Stromal cell of bone marrow (primary cell): ENCODE data around the gene SETD5.
A peak's percentile ranks its signal among the peaks of the same experiment; 100 is the strongest.

ENCODE experiments used
- DNase-seq: peaks from one replicate; pipeline ENCODE4 v3.0.0-alpha.2; 2012; ENCODE audit warnings: low read depth

SETD5 gene

DNA sequence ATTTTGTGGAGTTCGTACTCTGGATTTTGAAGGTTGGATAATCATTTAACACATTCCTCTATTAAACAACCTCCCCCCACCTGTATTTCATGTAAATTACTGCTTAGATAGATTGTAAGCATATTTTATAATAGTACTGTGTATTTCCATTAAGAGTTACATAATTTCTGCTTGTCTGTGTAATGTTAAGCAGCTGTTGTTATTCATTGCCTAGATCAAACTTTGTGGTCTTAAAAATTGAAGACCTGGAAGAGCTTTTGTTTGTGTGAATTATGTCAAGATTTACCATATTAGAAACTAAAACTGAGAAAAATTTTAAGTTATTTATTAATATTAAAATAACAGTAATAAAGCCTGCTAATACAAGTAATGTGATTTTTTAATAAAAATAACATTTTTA lies 11.1 kb downstream of the SETD5 start:
- no peak for DNase-seq

DNA sequence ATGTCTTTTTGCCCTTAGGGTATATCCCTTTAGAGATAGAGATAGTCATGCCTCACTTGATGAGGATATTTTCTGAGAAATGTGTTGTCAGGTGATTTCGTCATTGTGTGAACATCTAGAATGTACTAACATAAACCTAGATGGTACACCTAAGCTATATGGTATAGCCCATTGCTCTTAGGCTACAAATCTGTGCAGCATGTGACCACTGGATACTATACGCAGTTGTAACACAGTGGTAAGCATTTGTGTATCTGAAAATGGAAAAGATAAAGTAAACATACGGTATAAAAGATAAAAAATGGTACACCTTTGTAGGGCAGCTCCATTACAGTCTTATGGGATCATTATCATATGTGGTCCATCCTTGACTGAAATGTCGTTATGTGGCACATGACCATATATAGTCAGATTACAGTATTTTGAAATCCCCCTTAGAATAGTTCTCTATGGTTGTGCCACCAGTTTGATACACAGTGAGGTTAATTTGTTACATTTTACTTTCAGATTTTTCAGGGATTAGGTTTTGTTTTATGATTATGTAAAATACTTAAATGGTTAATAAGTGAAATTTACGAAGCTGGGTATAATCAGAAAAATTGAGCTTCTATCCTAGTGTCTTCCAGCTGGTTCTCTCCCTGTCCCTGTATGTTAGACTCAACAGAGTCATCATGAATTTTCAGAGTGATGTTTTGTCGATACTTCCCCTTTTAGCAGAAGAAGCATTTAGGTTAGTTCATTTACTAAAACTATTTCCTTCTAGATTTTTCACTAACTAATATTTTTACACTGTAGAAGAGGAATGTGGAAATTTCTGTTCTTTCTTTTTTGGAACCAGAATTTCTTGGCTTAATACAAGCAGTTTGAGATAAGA lies 12.8 kb downstream of the SETD5 start:
- no peak for DNase-seq

DNA sequence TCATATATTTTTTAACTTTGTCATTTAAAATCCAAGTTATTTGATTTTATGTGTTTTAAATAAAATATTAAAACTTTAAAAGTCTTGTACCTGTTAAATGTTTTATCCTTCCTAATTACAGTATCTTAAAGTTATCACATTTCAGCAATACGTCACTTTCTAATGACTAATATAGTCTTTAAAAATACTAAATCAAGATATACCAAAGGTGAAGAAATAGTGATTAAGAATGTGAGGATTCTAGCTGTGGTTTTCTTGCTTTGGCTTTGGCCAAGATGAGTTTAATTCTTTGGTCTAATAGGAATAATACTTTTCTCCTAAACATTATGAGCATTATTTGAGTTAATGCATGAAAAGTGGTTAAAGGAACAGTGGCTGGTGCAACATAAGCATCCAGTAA lies 13.9 kb downstream of the SETD5 start:
- no peak for DNase-seq

DNA sequence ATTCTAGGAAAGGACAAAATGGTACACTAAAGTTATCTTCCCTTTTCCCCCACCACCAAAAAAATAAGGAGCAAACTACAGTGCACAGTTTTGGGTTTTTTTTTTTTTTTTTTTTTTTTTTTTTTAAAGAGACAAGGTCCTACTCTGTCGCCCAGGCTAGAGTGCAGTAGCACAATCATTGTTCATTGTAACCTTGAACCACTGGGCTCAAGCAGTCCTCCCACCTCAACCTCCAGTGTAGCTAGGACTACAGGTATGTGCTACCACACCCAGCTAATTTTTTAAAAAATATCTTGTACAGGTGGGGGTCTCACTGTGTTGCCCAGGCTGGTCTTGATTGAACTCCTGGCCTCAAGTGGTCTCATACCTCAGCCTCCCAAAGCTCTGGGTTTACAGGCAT lies 14.9 kb downstream of the SETD5 start:
- DNase-seq, result no peak

DNA sequence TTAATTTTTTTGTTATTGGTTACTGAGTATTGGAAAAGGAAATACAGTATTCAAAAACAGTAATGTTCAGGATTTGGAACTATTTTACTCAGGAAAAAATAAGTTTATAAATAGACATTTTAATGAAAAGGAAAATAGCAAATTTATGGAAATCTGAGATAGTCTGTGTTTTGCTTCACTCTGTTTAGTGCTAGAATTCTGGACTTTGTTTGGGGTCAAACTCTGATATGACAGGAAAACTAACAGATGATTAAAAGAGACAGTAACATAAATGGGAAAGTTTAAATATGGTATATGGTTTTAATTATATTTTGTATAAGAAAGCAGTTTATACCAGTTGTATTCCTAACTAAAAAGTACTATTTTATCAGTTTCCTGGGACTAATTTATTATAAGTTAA lies 17.4 kb downstream of the SETD5 start:
- no peak for DNase-seq

DNA sequence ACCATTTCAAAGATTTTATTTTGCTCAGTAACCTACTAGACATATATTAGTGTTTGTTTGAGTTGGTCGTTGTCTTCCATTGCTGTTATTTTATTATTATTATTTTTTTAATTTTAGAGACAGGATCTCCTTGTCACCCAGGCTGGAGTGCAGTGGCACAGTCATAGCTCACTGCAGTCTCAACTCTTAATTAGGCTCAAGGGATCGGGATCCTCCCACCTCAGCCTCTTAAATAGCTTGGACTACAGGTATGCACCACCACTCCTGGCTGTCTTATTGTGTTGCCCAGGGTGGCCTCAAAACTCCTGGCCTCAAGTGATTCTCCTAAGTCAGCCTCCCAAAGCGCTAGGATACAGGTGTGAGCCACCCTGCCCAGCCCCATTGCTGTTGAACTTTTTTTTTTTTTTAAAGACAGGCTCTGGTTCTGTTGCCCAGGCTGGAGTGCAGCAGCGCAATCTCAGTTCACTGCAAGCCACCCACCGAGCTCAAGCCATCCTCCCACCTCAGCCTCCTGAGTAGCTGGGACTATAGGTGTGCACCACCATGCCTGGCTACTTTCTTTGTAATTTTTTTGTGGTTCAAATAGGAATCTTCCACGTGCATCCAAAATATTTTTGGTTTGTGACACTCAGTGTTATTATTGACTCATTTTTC lies 18.2 kb downstream of the SETD5 start:
- DNase-seq, result no peak

DNA sequence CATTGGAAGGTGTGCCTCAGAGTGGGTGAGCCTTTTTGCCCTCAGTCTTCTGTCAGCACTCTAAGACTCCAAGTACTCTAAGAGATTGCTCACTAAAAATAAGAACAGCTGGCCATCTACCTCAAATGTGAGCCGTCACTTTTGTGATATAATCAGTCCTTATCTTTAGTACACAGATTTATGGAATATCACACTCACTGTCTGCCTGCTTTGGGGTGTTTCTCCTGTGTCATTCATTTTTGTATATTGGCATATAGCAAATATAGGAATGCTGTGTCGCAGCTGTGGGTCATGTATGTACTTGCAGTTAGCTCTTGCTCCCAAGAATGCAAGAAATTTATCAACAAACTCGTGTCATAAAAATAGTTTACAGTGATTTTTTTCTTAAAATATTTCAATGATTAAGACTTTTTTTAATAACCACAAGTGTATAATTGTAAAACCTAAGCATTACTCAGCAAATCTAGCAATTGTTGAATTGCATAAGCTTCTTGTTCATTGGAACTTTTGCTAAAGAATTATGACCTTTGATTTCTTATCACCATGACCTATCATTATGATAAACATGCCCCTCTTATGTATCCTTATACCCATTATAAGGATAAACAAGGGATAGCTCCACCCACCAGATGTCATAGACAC lies 18.8 kb downstream of the SETD5 start:
- no peak for DNase-seq

DNA sequence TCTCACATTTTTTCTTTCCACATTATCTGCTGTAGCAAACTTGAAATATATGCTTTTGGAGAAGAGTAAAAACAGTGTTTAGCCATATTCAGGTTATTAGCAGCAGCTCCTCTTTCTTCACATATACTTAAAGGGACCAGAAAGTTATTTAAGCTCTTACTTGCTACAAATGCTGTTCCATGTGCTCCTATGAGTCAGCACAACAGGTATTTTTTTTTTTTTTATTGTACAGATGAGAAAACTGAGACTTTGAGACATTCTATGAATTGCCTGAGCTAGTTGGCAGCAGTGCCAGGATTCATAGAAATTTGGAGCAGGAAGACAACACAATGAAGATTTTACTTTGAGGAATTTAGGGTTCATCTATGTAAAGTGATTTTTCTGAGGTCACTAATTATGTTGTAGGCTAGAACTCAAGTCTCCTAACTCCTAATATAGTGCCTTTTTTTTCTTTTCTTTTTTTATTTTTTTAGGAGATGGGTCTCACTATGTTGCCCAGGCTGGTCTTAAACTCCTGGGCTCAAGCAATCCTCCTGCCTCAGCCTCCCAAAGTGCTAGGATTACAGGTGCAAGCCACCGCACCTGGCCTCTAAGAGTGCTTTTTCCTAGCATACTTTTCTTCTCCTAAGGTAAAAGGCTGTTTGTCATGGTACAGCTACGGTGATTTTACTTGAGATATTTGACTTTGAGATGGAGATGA lies 23.6 kb downstream of the SETD5 start:
- no peak for DNase-seq

DNA sequence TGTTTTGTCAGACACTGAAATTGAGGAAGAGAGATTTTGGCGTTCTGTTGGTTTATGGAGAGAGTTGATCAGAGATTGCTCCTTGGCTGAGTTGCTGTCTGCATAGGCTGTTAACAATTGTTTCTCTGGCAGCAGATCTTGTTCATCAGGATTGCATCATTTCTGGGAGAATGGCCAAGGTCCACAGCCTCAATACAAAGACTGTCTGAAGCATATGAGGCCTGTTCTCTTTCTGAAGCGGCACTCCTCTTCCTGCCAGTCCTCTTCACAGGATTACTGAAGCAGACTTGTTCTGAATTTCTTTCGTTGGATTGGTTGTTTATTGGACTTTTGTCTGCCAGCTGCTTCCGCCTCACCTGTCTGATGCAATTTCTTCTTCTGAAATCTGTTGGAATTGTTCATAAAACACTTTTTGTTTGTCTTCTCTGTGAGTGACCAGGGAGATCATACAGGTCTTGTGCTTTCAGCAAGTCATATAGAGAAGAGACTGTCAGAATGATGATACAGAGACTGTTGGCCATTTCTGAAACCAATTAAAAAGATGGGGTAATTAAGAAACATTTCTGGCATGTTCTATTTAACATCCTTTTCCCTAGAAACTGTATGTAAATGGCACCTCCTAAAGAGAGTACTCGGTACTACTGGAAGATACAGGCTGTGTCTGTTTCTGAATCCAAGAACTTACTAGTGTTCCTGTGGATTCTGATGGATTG lies 25.5 kb downstream of the SETD5 start:
- DNase-seq, result peak; percentile 96

DNA sequence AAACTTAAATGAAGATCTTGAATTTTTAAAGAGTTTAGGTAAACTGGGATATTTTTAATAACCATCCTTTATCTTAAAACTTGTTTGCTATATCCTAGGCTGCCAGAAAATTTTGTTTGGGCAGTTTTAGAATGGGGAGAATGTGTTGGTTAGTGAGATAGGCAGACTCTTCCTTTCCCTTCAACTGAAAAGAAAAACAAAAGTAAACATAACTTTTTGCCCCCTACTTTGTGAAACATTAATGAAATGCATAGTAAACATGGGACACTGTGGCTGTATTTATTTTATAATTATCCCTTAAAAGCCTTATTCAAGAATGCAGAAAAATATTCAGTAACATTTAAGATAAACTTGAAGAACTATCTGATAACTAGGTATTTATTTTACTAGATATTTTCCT lies 31.0 kb downstream of the SETD5 start:
- no peak for DNase-seq

DNA sequence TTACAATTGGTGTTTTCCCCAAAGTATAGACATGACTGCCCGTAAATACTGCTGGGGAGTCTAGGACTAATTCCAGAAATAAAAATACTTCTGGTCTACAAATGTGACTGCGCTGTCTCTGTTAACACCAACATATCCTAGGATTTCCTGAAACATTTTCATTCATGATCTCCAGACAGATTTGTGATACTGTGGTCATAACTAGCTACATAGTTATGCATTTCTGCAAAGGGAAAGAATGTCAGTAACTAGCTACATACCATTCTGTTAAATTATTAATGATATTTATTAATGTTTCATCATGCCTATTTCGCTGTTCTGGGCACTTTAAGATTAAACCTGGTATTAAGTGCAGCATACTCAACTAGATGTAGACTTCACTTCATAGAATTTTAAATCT lies 33.3 kb downstream of the SETD5 start:
- no peak for DNase-seq

DNA sequence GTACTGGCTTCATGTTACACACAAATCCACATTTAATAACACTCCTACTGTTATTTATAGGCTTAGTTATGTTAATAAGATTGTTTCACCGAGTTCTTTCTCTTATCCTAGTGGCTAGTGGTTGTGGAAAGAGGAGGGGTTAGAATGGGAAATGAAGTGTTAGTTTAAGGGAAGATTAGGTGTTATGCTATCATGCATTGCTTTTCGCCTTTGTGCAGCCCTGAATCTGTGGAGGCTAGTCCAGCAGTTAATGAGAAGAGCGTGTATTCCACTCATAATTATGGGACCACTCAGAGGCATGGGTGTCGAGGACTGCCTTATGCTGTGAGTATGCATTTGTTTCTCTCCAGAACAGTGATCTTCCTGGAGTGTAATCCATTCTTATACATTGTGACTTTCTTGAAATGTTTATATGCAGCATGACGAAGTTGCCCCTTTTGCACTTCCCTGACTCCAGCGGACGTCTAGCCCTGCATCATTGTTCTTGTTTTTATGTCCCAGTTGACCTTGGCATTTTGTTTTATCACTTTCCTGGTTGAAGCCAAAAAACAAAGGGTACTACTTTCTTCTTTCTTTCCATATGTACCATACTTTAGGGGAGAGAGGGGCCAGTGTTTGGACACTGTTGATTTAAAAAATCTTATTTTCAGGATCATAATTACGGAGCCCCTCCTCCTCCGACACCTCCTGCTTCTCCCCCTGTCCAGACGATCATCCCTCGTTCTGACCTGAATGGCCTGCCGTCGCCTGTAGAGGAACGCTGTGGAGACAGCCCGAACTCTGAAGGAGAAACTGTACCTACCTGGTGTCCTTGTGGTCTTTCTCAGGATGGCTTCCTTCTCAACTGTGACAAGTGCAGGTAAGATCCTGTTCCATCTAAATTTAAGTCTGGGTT lies 36.5 kb downstream of the SETD5 start:
- no peak for DNase-seq

DNA sequence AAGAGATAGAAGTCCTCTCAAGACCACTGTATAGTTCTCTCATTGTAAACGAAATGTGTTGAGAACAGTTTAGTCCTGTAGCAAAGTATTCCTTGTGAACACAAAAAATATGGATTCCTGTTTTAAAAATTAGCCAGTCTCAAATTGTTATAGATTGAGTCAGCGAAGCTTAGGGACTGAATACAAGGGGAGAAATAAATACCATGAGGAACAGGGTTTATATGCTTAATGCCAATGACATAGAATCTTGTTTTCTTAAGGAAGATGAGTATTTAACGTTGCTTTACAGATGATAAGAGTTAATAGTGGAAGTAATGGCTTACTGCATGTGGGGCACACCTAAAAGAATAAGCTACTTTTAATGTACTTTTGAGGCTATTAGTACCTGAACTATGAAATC lies 37.9 kb downstream of the SETD5 start:
- DNase-seq, result no peak

DNA sequence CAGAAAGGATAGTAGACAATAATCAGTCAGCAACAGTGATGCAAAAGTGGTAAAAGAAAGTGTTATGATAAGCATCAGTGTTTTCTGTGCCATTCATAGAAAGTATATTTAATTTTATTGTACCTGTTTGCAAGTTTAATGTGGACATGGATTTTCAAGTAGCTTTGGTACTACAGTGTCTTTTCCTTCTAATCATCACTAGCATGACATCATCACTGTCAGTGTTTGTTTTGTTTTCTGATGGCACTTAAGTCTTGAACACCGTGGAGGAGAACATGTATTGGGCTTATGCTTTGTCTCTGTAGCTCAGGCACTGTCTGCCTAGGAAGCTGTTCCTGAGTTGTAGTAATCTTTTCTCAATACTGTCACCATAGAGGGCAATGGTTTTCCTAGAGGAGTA lies 41.9 kb downstream of the SETD5 start:
- no peak for DNase-seq

DNA sequence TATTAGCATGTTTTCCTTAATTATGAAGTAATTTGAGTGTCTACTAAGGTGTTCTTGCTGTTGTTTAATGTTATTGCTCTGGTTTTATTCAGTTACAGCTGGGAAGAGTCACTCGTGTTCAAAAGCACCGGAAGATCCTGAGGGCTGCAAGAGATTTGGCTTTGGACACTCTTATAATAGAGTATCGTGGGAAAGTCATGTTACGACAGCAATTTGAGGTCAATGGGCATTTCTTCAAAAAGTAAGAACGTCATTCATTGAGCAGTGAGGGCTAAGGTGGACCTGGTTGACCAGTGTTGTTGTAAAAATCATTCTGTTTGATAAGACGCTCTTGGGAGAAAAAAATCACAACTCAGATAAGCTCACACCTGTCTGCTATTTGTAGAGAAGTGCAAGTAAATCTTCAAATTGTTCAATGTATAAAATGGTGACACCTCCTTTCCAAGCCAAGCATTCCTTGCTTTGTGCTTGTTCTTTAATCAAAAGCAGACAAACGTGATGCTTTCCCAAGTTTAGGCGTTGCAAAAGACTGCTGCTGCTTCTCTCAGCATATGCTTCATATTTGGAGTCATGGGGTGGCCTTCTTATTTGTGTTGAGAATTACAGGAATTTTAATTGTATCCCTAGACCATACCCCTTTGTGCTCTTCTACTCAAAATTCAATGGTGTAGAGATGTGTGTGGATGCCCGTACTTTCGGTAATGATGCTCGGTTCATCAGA lies 44.2 kb downstream of the SETD5 start:
- DNase-seq, result no peak

DNA sequence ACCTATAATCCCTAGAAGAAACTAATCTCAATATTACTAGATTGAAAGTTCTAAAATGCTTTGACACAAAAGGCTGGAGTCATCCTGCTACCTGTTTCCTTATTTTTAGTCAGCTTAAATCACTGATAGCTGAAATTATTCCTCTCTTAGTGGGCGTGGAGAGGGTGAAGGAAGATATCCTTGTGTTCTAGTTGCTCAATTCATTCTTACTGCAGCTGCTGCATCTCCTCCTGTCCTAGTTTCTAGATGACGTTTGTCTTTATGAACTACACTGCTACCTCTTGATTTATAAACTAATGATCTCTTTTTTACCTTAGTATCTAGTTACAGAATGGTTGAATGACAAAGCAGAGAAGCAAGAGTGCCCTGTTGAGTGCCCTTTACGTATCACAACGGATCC lies 50.7 kb downstream of the SETD5 start:
- DNase-seq, result no peak

DNA sequence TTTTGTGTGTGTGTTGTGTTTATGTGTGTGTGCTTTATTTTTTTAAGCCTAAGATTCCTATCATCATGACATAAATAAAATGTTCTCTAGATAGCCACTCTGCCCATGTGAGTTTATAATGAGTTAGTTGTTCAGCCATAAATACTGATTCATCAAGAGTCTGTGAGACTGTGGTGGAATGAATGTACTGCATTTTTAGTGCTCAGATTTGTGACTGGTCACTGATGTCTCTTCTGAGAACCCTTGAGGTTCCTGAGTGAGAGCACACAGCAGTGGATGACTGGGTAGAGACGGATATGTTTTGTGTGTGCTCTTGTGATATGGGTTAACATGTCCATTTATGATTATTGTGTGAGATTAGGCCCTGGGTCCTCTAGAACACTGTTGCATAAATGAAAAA lies 51.2 kb downstream of the SETD5 start:
- DNase-seq, result peak; percentile 13

DNA sequence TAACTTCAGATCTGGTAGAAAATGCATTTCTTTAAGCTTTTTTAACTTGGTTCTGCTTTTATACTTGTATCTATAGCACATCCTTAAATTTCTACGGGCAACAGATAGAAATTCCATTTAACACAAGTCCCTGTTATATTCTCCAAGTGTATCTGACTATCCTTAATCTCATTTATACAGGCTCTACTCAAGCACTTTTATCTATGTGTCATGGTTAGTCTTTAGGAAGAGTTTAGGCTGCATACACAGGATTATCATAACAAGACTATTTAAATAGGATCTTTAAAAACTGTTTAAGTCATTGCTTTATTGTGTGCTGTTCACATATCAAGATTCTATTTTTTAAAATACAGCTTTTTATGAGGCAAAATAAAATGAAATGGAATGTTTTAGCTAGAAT lies 52.7 kb downstream of the SETD5 start:
- DNase-seq, result no peak

DNA sequence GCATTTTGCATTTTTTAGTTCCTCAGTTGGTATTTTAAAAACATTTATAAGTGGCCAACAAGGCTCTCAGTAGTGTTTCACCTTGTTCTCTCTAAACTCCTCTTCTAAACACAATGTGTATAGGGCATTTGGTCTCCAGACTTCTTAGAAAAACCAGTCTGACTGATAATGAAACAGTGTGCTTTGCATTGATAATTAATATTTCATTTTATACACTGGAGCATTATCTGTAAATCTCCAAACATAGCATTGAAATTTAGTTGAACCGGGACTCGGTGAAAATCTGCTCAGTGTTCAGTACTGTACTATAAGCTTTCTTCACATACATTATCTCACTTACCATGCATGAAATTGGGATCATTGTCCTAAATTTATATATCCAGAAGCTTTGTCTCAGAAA lies 53.6 kb downstream of the SETD5 start:
- DNase-seq, result no peak

DNA sequence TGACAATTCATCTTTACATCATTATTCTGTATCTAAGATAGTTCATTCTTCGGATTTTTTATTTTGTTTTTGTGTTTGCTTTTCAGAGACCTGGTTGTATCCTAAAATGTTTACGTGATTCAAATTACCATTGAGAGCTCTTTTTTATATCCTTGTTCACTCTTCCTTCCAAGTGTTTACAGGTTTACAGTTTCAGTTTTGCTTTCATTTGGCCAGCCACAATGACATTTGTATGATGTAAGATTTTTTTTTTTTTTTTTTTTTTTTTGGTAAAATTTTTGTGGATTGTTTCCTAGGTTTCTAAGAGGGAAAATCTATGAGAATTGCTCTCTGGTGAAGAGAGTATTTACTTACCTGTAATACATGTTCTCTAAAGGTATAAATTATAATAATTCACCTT lies 55.0 kb downstream of the SETD5 start:
- DNase-seq, result no peak
